Tibial artery (tissue), 4 donors: ENCODE measurements around the gene TCN1.

Experiments used
- DNase-seq, 2 donors: peaks; one replicate each; pipeline ENCODE4 v3.0.0-alpha.2; 2019
- H3K27ac ChIP-seq, 2 donors: fragments of 200-600 bp; sonication (generic) in 1 of 2; 1 replicate in 1 of 2; 2 replicates in 1 of 2; pipeline ENCODE4 v1.5.1; 2018 to 2019; ENCODE audit warnings: mild to moderate bottlenecking in 1 of 2
- H3K27me3 ChIP-seq, 2 donors: fragments of 200-600 bp; sonication (generic) in 1 of 2; one replicate each; pipeline versions ENCODE4 v1.5.1 to v1.6.0; 2016 to 2019
- H3K36me3 ChIP-seq, 3 donors: fragments of 200-600 bp; sonication (generic) in 2 of 3; one replicate each; pipeline ENCODE4 v1.5.1; 2016 to 2019; ENCODE audit warnings: mild to moderate bottlenecking in 2 of 3
- H3K4me1 ChIP-seq, 4 donors: fragments of 200-600 bp; sonication (generic) in 2 of 4; 1 replicate in 3 of 4; 2 replicates in 1 of 4; pipeline ENCODE4 v1.5.1; 2016 to 2019
- H3K4me3 ChIP-seq, 2 donors: fragments of 200-600 bp; sonication (generic) in 1 of 2; 1 replicate in 1 of 2; 2 replicates in 1 of 2; pipeline ENCODE4 v1.5.1; 2018 to 2019; ENCODE audit warnings: mild to moderate bottlenecking in 2 of 2
- H3K9me3 ChIP-seq, 3 donors: fragments of 200-600 bp; sonication (generic) in 1 of 3; one replicate each; pipeline ENCODE4 v1.5.1; 2016 to 2019
- intact Hi-C: fragments of 100-400 bp; cut with DNase I; formaldehyde crosslinking; loops from one replicate; pipeline ENCODE4 v1.15.0; 2023; ENCODE audit warnings: low total_unique reads
- TF ChIP-seq, protein P1 (sequence below), 2 experiments: fragments of 200-600 bp in 1 of 2; fragments of 450-650 bp in 1 of 2; IDR thresholded peaks; one replicate each; pipeline ENCODE4 v1.5.1; 2017 to 2019; ENCODE audit warnings: antibody characterized with exemption in 2 of 2, mild to moderate bottlenecking in 1 of 2, moderate library complexity in 1 of 2

Gene TCN1

GRCh38 chr11:59812220-59812619 lies 54.1 kb downstream of the TCN1 start:
- DNase-seq = no peak
- TF ChIP-seq, protein P1, sequence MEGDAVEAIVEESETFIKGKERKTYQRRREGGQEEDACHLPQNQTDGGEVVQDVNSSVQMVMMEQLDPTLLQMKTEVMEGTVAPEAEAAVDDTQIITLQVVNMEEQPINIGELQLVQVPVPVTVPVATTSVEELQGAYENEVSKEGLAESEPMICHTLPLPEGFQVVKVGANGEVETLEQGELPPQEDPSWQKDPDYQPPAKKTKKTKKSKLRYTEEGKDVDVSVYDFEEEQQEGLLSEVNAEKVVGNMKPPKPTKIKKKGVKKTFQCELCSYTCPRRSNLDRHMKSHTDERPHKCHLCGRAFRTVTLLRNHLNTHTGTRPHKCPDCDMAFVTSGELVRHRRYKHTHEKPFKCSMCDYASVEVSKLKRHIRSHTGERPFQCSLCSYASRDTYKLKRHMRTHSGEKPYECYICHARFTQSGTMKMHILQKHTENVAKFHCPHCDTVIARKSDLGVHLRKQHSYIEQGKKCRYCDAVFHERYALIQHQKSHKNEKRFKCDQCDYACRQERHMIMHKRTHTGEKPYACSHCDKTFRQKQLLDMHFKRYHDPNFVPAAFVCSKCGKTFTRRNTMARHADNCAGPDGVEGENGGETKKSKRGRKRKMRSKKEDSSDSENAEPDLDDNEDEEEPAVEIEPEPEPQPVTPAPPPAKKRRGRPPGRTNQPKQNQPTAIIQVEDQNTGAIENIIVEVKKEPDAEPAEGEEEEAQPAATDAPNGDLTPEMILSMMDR (IDR thresholded peaks at IDR 0.05) = no peak
- intact Hi-C loops = no loop called here
- Histone ChIP-seq H3K36me3 (peaks cover 0 to 12% (median 11%) of the 10 kb centered on the region in 3 donors), H3K4me3 (no peak overlapping the region), H3K27me3 (no peaks in the 10 kb centered on the region), H3K4me1 (peaks cover 0 to 16% (median 8%) of the 10 kb centered on the region in 4 donors), H3K27ac (no peak overlapping the region), H3K9me3 (no peaks in the 10 kb centered on the region)

DNA sequence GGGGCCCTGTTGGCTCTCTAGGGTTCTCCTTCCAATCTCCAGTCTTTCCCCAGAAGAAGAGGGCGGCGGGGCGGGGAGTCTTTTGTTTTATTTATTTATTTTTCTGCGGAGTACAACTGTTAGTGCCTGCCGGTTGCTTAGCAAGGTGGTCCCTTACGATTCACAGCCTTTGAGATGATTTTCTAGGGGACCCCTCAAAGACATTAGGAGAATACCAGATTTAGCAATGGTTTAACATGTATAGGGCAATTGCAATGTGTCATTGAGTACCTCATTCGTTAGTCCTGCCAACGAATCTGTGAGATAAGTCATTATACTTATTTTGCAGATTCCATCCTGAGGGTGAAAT lies 55.4 kb downstream of the TCN1 start:
- H3K36me3 ChIP-seq = peaks cover 8 to 25% (median 24%) of the 10 kb centered on the region in 3 donors
- peak overlapping the region; percentile 83 to 94 for H3K4me3 ChIP-seq
- TF ChIP-seq, protein P1 (IDR thresholded peaks at IDR 0.05) = no peak
- no peaks in the 10 kb centered on the region for H3K9me3 ChIP-seq
- peaks cover 0 to 16% (median 8%) of the 10 kb centered on the region in 4 donors for H3K4me1 ChIP-seq
- DNase-seq = no peak
- no peaks in the 10 kb centered on the region for H3K27me3 ChIP-seq
- peak overlapping the region; percentile 85 for H3K27ac ChIP-seq
- intact Hi-C loops = no loop called here

DNA sequence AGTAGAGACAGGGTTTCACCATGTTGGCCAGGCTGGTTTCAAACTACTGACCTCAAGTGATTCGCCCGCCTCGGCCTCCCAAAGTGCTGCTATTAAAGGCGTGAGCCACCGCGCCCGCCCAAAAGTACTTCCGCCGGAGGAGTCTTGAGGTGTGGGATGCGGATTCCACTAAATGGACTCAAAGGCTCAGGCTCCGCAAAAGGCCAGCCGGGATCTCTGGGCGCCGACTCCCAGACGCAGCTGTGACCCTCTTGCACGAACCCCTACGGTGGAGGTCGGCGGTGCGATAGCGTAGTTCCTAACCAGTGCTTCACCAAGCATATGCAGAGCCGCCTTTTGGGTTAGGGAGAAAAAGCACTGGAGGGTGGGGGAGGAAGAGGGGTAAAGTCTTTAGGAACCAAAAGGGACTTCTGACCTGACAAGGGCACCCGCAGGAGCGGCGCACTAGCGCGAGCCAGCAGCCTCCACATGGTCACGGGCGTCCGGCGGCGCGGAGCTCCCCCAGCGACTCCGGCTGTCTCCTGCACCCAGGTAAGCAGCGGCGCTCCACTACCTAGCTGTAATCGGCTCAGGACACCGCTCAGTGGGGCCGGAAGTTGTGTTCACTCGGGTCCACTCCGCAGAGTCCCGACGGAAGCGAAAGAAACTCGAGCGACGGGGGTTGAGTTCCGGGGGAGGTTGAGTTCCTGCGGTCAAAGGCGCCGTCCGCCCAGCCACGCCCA lies 55.9 kb downstream of the TCN1 start, which contains the start of gene MRPL16:
Gene MRPL16 (minus strand): TSS at position 590 of the 722 bp plus-strand sequence. CDS start 120 bp downstream, at position 470.
- peak; percentile 79 to 89 for DNase-seq
- H3K36me3 ChIP-seq = peaks cover 8 to 30% (median 29%) of the 10 kb centered on the region in 3 donors
- TF ChIP-seq, protein P1 (IDR thresholded peaks at IDR 0.05) = no peak
- no peaks in the 10 kb centered on the region for H3K27me3 ChIP-seq
- H3K4me3 ChIP-seq = peak within 1 kb of the TSS; percentile 83 to 94
- intact Hi-C loops = no loop called here
- H3K9me3 ChIP-seq = no peaks in the 10 kb centered on the region
- peaks cover 0 to 16% (median 8%) of the 10 kb centered on the region in 4 donors for H3K4me1 ChIP-seq
- H3K27ac ChIP-seq = peak within 1 kb of the TSS; percentile 85

DNA sequence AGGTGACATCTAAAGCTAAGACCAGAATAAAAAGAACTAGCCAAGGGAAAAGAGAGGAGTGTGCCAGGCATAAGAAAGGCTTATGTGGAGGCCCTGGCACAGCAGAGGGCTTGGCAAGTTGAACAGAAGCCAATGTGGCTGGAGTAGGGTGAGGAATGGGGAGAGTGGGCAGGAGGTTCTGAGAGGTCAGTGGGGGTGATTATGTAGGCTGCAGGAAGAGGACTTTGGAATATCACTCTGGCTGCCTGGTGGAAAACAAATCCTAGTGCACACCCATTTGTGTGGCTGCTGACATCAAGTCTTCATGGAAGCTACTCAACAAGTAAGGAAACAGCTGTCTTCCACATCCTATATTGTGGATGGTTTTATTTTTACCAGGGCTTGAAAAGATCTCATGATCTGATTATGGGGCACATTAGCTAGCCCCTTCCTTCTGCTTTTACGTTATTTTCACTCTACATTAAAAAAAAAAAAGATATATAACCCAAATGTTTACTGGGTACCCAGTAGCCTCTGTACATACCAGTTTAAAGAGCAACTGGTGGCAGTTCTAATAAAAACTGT lies 59.2 kb downstream of the TCN1 start:
- Histone ChIP-seq H3K27me3 (no peaks in the 10 kb centered on the region), H3K27ac (no peak overlapping the region), H3K36me3 (peaks cover 20 to 48% (median 31%) of the 10 kb centered on the region in 3 donors), H3K4me3 (no peak overlapping the region), H3K4me1 (peaks cover 0 to 16% (median 8%) of the 10 kb centered on the region in 4 donors), H3K9me3 (no peaks in the 10 kb centered on the region)
- TF ChIP-seq, protein P1 (IDR thresholded peaks at IDR 0.05) = no peak
- intact Hi-C loops = loop anchor here (10.0 kb wide), 1 partner anchor 132 kb away; no protein-coding TSS in a partner anchor
- no peak for DNase-seq

GRCh38 chr11:59804061-59804460 lies 62.2 kb downstream of the TCN1 start:
- Histone ChIP-seq H3K9me3 (no peaks in the 10 kb centered on the region), H3K27ac (no peak overlapping the region), H3K36me3 (peaks cover 20 to 63% (median 31%) of the 10 kb centered on the region in 3 donors), H3K4me3 (no peak overlapping the region), H3K27me3 (no peaks in the 10 kb centered on the region), H3K4me1 (no peaks in the 10 kb centered on the region)
- intact Hi-C loops = loop anchor here (10.0 kb wide), 1 partner anchor 129 kb away; no protein-coding TSS in a partner anchor
- DNase-seq = no peak
- TF ChIP-seq, protein P1 (IDR thresholded peaks at IDR 0.05) = no peak
